ENCODE results near the gene GPR146. TPM values are rescaled to one million over a fixed set of nuclear protein-coding genes. Genes with fewer than 3 reads are reported as not detected.

The GPR146 gene
- total RNA-seq, 2 donors from 2014 or later, result 0.66 to 0.75 TPM

GRCh38 chr7:1043552-1044188 lies 676 bp upstream of the GPR146 start:
- peaks cover 13% of the 10 kb centered on the region for H3K4me1 ChIP-seq (ENCODE audit: control insufficient read depth, insufficient read depth, low read length)
- H3K27me3 Mint-ChIP-seq (ENCODE audit: insufficient read depth), result peaks cover 2% of the 10 kb centered on the region

GRCh38 chr7:1045069-1046063 lies 1.0 kb downstream of the GPR146 start:
- Mint-ChIP-seq H3K27ac (no peak overlapping the region), H3K4me1 (peaks cover 39% of the 10 kb centered on the region), H3K4me3 (peak overlapping the region; percentile 46), H3K27me3 (ENCODE audit: insufficient read depth) (peaks cover 2% of the 10 kb centered on the region), H3K9me3 (no peaks in the 10 kb centered on the region), H3K36me3 (ENCODE audit: low read depth) (peaks cover 2% of the 10 kb centered on the region)
- H3K27ac ChIP-seq (ENCODE audit: low read depth, low read length), result no peak overlapping the region
- H3K27me3 ChIP-seq (ENCODE audit: control insufficient read depth, insufficient read depth, low read length, poor library complexity, severe bottlenecking), result no peaks in the 10 kb centered on the region
- no peaks in the 10 kb centered on the region for H3K9me3 ChIP-seq (ENCODE audit: control insufficient read depth, low read length)
- H3K4me1 ChIP-seq (ENCODE audit: control insufficient read depth, insufficient read depth, low read length), result peaks cover 13% of the 10 kb centered on the region
- peak overlapping the region; percentile 76 for H3K4me3 ChIP-seq (ENCODE audit: low read length)
- WGBS, 2 experiments (ENCODE audit: insufficient coverage in 1 of 2, insufficient read length in 1 of 2), result 84 to 89% methylated on average over 19 to 21 of the region's 21 CpGs
- DNase-seq, result no peak
- no peak for TF ChIP-seq CTCF (conservative IDR thresholded peaks at IDR 0.05)
- H3K9ac ChIP-seq (ENCODE audit: extremely low read depth, low read length, poor library complexity, severe bottlenecking), result no peak overlapping the region
- H3K36me3 ChIP-seq (ENCODE audit: control insufficient read depth, insufficient read depth, low read length), result no peaks in the 10 kb centered on the region

More at GRCh38 chr7:1043552-1044188, 676 bp upstream of the GPR146 start:
- no peaks in the 10 kb centered on the region for H3K36me3 ChIP-seq (ENCODE audit: control insufficient read depth, insufficient read depth, low read length)
- 74 to 81% methylated on average over 15 to 18 of the region's 18 CpGs for WGBS, 2 experiments (ENCODE audit: insufficient coverage in 1 of 2, insufficient read length in 1 of 2)
- H3K4me3 ChIP-seq (ENCODE audit: low read length), result peak overlapping the region; percentile 68
- peak overlapping the region; percentile 49 for H3K9ac ChIP-seq (ENCODE audit: extremely low read depth, low read length, poor library complexity, severe bottlenecking)
- H3K36me3 Mint-ChIP-seq (ENCODE audit: low read depth), result peaks cover 2% of the 10 kb centered on the region
- peak overlapping the region; percentile 50 for H3K4me3 Mint-ChIP-seq
- H3K27ac Mint-ChIP-seq, result peak overlapping the region; percentile 90
- peak overlapping the region; percentile 67 for H3K27ac ChIP-seq (ENCODE audit: low read depth, low read length)
- no peaks in the 10 kb centered on the region for H3K9me3 ChIP-seq (ENCODE audit: control insufficient read depth, low read length)
- DNase-seq, result no peak
- H3K4me1 Mint-ChIP-seq, result peaks cover 39% of the 10 kb centered on the region
- no peaks in the 10 kb centered on the region for H3K27me3 ChIP-seq (ENCODE audit: control insufficient read depth, insufficient read depth, low read length, poor library complexity, severe bottlenecking)
- TF ChIP-seq CTCF (conservative IDR thresholded peaks at IDR 0.05), result no peak
- no peaks in the 10 kb centered on the region for H3K9me3 Mint-ChIP-seq

DNA sequence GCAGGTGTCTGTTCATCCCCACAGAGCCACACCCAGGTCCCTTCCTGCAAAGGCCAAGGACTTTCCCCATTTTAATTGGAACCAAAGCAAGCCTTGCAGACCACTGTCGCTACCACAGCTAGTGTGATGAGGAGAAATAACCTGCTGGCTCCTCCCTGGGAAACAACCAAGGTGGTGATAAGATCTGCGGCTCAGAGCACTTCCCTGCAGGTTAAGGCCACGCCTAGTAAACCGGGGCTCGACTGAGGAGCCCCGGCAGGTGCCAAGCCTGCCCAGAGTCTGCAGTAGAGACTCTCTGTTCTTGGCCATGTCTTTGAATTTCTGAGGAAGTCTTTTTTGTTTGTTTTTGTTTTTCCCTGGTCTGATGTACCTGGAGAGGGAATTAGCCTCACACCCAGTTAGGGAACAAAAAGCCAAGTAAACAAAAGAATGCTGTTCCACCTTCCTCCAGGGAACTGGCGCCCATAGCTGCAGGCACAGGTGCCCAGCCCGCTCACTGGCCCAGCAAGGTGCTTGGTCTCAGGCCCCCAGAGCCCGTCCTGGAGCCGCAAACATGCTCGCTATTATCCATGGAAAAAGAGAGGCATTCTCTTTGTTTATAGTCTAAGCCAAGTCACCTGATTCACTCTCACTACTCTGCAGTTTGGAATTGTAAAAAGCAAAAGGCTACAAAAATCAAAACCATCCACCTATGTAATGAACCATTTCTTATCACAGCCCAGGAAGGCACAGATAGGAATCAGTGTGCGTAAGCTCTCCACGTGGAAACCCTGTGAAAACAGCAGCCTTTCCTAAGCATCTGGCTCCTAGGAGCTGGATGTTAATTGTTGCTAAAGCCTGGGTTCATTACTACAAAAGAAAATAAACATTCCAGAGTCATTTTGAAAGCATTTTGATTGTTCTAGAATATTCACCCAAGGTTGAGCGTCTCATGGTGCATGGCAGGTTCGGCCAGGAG lies 2.7 kb downstream of the GPR146 start:
- no peak overlapping the region for H3K9ac ChIP-seq (ENCODE audit: extremely low read depth, low read length, poor library complexity, severe bottlenecking)
- DNase-seq, result no peak
- peaks cover 28% of the 10 kb centered on the region for H3K4me1 Mint-ChIP-seq
- peaks cover 13% of the 10 kb centered on the region for H3K4me1 ChIP-seq (ENCODE audit: control insufficient read depth, insufficient read depth, low read length)
- no peak overlapping the region for H3K27ac Mint-ChIP-seq
- no peak overlapping the region for H3K4me3 ChIP-seq (ENCODE audit: low read length)
- H3K27ac ChIP-seq (ENCODE audit: low read depth, low read length), result no peak overlapping the region
- no peaks in the 10 kb centered on the region for H3K36me3 Mint-ChIP-seq (ENCODE audit: low read depth)
- no peaks in the 10 kb centered on the region for H3K9me3 Mint-ChIP-seq
- no peaks in the 10 kb centered on the region for H3K36me3 ChIP-seq (ENCODE audit: control insufficient read depth, insufficient read depth, low read length)
- TF ChIP-seq CTCF (conservative IDR thresholded peaks at IDR 0.05), result no peak
- H3K4me3 Mint-ChIP-seq, result no peak overlapping the region
- no peaks in the 10 kb centered on the region for H3K27me3 ChIP-seq (ENCODE audit: control insufficient read depth, insufficient read depth, low read length, poor library complexity, severe bottlenecking)
- no peaks in the 10 kb centered on the region for H3K9me3 ChIP-seq (ENCODE audit: control insufficient read depth, low read length)
- 85 to 88% methylated on average over 13 to 15 of the region's 15 CpGs for WGBS, 2 experiments (ENCODE audit: insufficient coverage in 1 of 2, insufficient read length in 1 of 2)
- H3K27me3 Mint-ChIP-seq (ENCODE audit: insufficient read depth), result no peaks in the 10 kb centered on the region
